ENCODE measurements around the gene CRYGB.

GRCh38 chr2:208172125-208172524, 26.2 kb upstream of the CRYGB start:
- TF ChIP-seq CTCF (IDR thresholded peaks at IDR 0.05) = no peak
- no peak for TF ChIP-seq POLR2A (IDR thresholded peaks at IDR 0.05)

All from Peyer's patch (tissue), 4 donors.